Kasumi-1 (cell line): Measurements from ENCODE around the gene ZNF324B.

Experiments
- DNase-seq, 2 experiments: peaks; one replicate each; lab custom pipeline; 2025; lab: John Stamatoyannopoulos, UW

Gene ZNF324B

DNA sequence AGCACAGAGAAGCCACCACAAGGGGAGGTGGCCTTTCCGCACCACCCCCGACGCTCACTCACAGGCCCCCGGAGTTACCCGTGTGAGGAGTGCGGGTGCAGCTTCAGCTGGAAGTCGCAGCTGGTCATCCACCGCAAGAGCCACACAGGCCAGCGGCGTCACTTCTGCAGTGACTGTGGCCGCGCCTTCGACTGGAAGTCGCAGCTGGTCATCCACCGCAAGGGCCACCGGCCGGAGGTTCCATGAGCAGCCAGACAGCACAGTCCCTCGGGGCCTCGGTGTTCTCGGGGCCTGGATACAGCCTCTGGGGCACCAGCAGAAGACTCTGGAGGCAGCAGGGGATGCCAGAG, 29.0 kb downstream of the ZNF324B start:
- DNase-seq: no peak

DNA sequence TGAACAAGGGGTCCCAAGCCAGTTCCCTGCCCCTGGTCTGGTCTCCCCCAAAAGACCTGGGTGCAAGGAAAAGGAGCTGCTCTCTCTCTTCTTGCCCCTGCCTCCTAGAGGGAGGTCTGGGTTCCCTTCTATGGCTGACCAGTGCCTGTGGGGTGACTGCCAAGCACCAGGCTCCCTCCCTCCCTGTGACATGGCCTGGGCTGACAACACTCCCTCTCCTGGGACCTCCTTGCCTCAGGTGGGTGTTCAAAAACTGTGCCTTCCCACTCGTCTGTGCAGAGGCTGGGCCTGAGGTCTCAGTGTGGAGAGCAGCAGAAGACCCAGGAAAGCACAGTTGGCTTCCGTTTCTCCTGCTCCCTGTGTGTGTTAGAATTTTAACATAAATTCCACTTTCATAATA, 29.4 kb downstream of the ZNF324B start:
- no peak for DNase-seq

DNA sequence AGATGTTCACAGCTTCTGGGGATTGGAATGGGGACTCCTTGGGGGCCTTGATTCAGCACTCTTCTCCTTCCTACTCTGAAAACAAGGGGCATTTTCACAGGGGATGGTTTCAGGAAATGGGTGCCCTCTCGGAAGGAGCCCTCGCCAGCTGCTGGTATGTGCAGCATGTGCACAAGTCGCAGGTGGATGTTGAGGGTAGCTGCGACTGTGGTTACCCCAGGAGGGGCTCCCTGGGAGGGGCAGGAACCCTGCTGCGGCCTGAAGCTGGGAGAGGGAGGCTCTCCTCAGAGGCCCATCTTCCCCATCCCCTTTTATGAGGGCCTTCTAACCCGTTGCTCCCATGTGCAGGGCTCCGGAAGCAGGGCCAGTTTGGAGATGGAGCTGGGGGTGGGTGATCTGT, 30.9 kb downstream of the ZNF324B start:
- DNase-seq: no peak

DNA sequence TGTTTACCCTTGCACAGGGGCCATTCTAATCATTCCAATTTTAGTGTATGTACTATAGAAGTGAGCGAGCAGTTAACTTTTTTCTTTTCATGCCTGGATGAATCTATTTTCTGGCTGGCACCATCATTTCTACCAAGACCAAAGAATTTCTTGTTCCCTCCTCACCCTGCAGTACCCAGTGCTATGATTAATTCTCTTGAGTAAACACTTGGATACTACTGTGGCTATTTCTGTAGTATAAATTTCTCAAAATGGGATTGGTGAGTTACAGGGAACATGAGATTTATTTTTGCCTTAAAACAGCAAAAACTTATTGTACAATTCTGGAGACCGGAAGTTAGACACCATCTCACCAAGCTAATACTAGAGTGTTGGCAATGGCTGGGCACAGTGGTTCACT, 32.4 kb downstream of the ZNF324B start:
- no peak for DNase-seq

DNA sequence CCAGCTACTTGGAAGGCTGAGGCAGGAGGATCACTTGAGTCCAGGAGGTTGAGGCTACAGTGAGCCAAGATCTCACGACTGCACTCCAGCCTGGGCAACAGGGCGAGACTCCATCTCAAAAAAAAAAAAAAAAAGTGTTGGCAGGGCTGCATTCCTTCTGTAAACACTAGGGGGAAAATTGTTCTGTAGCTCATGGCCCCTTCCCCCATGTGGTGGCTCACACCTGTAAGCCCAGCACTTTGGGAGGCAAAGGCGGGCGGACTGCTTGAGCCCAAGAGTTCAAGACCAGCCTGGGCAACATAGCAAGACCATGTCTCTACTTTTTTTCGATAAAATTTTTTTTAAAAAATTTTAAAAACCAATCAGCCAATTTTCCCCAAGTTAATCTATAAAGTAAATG, 32.9 kb downstream of the ZNF324B start:
- peak in 1 of 2 experiments; percentile 24 for DNase-seq

DNA sequence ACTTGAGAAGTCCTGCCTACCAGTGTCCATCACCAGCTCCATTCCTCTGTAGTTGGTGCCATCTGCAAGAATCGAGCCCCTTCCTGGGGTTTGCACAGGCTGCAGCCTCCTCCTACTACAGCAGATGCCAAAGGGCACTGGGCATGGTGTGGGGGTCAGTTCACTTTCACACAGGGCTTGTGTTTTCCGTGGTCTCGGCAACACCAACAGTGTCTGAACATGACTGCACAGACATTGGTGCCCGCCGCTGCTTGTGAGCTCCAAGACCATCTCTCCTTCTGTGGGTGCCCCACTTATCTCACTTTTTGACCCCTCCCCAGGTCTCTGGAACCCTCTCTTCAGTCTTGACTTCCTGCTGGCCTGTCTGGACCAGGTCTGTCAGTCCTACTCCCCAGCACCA, 40.0 kb downstream of the ZNF324B start:
- no peak for DNase-seq

DNA sequence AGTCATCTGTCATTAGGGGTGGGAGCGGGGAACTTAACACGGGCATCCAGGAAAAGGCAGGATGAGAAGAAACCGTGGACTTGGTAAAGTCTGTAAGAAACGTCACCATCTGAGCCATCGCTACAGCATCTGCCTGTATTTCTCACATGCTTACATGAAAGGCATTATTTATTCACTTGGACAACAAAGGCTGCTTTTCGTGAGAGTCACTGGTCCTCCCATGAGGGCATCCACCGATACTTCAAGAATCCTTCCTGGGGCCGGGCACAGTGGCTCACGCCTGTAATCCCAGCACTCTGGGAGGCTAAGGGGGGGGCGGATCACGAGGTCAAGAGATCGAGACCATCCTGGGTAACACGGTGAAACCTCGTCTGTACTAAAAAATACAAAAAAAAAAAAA, 40.8 kb downstream of the ZNF324B start:
- no peak for DNase-seq

DNA sequence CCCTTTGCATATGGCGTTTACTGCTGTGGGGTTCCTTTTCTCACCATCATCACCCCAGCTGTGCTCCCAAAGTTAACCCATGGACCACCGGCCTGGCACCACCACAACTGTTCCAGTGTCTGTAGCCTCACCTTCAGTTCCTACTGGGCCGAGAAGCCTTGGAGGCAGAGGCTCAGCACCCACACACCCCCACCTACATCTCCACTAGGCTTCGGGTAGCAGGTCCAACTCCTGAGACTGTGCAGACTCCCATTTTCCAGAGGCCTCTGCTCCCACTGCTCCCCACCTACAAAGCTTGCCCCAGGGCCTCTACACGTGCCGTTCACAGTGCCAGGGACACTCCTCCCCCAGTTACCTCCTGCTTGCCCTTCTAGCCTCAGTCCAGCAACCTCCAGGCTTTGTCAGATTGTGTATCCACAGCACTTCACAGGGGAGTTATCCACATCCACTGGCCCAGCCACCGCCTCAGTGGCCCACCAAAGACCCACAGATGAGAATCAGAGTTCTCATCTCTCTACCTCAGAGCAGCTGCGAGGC, 46.3 kb downstream of the ZNF324B start:
- DNase-seq: no peak

DNA sequence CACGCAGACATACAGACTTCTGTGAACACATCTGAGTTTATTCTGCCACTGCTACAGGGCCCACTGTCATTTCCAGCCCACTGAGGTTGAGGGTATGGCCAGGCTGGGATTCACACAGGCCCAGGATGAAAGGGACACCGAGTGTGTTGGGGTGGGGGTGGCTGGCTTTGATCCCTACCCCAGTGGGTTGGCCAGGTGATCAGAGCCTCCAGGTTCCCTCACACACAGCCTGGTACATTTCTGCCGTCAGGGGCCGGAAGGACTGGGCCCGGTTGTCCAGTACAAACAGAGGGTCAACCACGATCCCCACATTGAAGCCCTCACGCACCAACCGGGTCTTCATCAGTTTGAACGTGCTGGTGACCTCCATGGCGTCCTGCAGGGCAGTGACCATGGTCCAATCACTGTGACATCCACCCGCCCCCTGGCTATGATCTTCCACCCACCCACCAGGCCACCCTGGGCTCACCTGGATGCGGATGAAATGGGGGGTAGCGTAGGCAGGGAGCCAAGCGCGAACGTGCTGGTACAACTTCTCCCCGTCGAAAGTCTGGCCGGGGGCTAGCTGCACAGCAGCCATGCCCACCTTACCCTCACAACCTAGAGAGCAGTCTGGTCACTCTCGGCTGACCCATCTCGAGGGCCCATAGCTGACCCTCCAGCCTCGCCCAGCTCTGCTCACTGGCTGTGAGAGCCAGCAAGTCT, 47.0 kb downstream of the ZNF324B start:
- DNase-seq: no peak

DNA sequence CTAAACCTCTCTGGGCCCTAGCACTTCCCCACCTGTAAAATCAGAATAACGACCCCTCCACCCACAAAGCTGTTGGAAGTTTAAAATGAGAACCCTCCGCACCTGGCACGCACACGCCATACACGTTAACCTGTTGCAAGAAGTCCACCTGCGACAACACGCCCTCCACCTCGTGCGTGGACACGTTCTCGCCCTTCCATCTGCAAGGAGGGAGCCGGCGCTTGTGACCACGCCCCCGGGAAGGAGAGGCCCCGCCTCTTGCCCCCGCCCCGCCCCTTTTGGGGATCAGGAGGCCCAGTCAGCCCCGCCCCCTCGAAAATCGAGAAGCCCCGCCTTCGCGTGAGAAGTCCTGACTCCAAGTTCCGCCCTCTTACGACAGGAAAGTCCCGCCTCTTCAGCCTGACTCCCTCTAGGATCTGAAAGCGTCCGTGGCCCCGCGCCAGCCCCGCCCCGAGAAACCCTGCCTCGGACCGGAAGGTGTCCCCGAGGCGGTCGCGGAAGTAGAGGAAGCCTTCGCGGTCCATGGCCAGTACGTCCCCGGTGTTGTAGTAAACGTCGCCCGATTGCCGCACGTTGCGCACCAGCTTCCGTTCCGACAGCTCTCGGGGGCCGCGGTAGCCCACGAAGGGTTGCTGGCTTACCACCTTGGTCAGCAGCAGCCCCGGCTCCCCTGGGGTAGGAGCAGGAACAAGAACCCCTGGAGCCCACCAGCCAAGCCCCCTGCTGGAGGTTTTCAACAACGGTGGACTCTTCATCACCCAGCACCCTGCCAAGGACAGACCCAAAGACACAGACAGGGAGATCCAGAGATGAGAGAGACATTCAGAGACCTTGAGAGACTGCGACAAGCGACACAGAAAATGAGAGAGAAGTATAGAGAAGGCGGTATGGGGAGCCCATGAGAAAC, 47.9 kb downstream of the ZNF324B start:
- DNase-seq: peak; percentile 96 to 98

DNA sequence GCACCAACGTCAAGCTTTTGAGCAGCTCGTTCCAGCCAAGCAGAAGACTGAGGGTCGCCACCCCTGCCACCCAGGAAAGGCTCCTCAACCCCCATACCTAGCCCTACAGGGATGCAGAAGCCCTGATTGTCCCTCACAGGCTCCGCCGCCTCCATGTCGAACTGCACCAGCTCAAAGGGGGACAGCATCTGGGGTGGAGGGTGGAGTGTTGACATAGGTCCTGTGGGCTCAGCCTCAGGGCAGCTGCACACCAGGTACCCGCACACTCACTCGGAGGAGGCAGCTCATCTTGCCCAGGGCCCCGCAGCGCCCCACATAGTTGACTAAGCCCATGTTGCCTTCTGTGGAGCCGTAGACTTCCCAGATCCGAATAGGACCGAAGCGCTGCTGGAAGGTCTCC, 48.8 kb downstream of the ZNF324B start:
- DNase-seq: no peak
